Germinal center (tissue), 1 donor: ENCODE data around the gene UNC13C.

Source experiments
- DNase-seq: peaks from one replicate; pipeline ENCODE4 v3.0.0; 2012; ENCODE audit warnings: mixed read lengths, low spot score

UNC13C gene

DNA sequence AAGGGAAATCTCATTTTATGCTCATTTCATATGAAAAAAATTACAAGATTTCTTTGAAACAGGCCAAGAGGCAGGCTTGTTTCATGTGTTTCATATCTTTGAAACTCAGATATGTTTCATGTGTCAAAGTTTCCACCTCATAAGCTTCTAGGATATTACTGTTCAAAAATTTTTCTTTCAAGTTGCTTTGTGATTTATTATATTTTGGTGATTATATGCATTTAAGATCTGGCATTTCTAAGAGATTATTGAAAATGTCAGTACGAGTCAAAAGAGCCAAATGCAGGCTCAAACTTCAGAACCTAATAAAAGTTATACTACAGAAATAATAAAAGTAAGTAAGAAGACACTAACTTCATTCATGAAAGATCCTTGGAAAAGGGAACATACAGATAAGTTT is 590.1 kb downstream of the UNC13C start:
- DNase-seq: no peak

DNA sequence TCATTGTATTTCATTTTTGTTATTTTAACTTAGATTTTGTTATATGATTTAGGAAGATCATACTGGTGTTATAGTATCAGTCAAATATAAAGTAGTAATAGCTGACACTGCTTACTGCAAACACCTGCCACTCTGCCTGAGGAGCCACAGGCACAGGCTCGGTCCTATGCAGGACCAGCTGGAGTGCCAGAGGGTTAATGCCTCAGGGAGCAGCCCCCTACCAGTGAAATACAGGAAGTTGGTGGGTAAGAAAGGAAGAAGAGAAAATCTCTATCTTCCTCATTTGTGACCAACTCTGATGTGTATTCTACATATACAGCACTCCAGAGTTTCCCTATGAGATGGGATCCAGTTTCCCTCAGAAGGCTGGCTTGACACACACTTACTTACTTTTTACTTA is 593.3 kb downstream of the UNC13C start:
- no peak for DNase-seq

DNA sequence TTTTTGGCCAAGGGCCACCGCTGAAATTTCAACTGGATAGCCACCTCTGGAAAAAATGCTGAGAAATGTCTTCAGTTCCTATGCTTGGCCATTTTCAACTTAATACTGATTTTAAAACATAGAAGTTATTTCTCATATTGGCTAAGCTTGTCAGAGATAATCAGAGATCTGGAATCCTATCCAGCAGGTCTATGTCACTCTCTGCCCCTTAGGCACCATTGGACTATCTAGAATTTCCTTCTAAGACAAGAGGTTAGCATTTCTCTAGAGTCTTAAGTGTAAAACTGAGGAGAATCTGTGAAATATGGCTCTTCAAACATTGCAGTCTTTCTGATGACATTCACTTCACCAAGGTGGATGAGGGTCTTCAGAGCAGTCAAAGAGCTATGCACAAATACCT is 597.3 kb downstream of the UNC13C start:
- no peak for DNase-seq

DNA sequence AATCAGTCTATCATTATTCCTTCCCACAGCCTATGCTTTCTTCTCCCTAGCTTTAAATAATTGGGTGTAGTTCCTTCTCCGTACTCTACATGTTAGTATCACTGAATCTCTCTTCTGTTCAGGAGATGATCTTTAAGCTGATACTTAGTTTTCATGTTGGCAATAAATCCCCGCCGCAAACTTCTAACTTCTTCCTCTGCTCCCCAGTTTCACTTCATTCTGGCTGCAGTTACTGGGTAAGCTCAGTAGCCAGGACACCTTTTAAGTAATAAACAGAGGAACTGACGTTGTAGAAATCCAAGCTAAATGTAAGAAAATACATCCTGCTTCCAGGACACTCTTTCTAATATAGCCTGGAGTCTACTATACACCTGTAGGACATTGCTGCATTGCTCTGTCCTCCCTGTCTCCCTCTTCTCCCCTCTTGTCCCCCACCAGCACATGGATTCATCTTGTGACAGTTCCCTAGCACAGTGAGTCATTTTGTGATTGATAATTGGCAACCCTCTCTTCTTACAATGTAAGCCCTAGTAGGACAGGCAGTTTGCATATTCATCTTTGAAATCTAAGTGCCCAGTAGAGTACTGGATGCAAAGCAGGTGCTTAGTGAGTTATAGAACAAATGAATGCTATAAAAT is 598.2 kb downstream of the UNC13C start:
- no peak for DNase-seq

DNA sequence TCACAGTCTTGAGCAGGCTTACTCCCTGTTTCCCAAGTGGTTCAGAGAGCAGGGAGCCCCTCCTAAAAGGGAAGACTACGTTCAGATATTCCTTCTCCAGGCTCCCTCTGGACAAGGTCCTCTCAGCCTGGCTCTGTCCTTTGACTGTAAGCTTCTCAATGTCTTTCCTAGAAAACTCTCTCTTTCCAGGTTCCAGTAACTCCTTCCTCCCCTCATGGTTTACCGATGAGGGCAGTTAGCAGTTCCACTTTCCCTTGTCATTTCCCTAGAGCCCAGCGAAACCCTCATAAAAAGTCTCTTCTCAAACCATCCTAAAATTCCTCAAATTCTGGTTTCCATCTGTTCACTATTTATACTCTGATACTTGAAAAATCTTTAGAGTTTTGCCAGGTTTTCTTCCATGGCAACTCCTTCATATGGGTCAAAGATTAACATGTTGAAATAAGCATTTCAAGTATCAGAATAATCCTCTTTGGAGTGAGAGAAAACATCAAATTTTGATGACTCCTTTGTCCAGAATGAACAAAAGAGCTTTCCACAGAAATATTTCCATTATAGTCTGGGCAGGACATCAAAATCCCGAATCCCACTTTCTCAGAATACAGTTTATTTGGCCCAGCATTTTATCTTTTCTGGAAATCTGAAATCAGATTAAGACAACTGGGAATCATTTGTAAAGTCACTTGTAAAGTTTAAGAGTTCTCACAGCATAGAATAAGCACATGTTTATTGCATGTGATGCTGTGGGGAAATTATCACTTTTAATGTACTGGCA is 599.4 kb downstream of the UNC13C start:
- no peak for DNase-seq

DNA sequence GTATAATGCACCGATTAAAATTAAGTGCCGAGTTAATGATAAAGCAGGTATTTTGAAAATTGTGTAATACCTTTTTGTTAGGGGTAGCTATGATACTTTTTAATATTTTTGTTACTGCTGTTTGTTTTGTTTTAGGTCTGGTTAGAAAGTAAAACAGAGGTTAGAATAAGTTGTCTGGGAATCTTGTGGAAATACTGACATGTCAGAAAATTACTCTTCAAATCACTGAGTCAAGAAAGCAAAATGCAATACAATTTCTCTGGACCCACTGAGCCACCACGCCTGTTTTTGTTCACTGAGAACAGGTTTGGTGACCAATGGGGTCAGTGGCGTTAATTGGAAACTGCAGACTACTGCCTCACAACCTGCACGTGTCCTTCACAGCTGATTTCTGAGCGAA is 601.6 kb downstream of the UNC13C start:
- DNase-seq: no peak

DNA sequence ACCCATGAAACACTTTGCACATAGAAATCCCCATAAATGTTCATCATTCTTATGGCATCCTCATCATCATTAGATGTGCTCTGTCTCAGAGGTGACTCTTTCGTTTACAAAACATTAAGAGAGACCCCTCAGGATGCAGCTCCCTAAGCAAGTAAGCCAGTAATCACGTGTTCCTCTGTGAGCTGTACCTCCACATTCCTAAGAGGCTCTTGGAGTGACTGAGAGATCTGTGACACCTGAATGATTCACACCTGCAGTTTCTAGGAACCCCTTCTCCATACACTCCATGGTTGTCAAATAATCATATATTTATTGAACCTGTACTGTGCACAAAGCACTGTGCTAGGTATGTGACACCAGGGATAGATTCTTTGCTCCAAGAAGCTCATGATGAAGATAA is 602.4 kb downstream of the UNC13C start:
- DNase-seq: no peak

DNA sequence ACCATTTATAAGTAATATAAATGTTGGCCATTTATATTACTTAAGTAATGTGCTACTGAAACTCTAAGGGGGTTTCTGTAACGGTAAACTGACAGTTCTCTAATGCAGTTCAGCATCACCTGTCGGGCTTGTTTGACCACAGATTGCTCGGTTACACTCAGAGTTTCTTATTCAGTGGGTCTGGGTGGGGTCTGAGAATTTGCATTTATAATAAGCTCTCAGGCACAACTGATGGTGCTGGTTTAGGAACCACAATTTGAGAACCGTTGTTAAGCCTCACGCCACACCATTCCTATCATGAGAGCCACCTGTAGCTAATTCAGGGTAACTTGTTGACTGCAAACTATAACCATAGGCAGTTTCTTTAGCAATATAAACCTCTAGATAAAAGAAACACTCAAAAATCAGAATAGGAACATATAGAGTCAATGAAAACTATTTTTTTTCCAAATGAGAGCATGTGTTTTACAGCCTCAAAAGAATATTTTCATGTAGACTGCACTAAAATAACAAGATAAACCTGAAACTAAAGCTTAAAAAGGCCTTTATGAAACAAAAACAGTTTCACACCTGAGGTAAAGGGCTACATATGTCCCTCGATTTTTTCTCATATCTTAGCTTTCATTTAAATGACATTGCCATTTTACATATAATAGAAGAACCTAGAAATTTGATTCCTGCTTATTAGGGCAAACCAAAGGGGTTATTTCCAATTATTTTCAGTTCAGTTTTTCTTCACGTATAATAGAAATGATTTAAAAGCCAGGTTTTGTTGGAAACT is 604.8 kb downstream of the UNC13C start:
- no peak for DNase-seq

DNA sequence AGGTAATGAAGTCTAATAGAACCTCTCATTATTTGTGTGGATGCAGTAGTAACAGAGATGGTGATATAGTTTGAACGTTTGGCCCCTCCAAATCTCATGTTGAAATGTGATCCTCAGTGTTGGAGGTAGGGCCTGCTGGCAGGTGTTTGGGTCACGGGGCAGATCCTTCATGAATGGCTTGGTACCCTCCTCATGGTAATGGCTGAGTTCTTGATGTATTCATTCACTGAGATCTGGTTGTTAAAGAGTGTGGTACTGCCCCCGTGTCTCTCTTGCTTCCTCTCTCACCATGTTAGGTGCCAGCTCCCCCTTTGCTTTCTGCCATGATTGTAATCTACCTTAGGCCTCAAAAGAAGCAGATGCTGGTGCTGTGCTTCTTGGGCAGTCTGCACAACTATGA is 606.8 kb downstream of the UNC13C start:
- DNase-seq: no peak

DNA sequence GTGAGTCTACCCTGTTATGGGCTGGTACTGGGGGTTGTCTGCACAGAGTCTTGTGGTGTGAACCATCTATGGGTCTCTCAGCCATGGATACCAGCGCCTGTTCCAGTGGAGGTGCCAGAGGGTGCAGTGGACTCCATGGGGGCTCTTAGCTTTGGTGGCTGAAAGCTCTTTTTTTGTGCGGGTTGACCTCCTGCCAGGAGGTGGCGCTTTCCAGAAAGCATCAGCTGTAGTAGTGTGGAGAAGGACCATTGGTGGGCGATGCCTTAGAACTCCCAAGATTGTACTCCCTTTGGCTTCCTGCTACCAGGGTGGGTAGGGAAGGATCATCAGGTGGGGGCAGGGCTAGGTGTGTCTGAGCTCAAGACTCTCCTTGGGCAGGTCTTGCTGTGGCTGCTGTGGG is 615.9 kb downstream of the UNC13C start:
- DNase-seq: no peak

DNA sequence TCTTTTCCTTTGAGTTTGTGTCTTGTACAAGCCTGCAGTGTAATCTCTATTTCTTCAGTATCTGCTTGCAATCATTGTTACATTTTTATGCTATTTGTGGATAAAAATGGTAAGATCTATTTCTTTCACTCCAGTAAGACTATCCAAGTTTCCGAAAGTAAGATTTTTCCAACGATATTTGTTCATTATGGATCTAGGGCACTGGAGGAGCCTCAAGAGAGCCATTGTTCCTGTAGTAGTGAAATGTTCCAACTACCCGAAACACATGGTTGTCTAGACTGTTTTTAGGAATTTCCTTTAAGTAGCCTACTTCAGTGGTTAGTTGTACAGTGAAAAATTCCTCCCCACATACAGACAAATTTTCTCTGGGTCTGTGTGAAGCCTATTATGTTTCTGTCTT is 621.1 kb downstream of the UNC13C start:
- no peak for DNase-seq

DNA sequence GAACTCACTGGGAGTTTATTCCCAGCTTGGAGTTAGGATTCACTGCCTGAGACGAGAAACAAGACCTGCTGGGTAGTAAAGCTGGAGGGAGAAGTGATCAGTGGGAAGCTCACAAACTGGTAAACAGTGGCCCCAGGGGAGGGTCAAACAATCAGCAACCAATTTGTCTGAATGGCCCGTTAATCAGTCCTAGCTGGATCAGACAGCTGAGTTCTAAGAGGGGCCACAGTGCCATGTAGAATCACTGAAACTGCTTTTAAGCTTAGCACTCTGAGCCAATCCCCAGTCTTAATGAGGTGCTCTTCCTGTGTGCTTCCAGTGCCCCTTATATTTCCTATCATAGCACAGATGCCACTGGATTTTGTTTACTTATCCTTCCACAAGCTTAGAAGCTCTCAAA is 626.8 kb downstream of the UNC13C start:
- DNase-seq: no peak

DNA sequence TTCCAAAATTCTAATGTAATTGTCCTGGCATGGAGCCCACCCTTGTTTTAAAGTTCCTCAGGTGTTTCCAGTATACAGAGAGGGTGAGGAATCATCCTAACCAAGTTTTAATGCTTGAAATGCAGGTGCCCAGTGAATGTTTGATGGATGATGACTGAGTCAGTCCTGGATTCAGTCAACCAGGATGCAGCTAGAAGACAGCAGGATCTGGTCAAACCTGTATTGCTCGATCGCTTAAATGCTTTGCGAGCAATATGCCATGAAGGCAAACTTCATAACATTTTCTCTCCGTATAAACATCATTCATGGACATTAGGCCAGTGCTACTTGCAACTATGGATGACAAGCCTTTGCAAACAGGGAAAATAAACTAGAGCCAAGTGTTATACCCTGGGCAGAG is 627.3 kb downstream of the UNC13C start:
- DNase-seq: no peak

DNA sequence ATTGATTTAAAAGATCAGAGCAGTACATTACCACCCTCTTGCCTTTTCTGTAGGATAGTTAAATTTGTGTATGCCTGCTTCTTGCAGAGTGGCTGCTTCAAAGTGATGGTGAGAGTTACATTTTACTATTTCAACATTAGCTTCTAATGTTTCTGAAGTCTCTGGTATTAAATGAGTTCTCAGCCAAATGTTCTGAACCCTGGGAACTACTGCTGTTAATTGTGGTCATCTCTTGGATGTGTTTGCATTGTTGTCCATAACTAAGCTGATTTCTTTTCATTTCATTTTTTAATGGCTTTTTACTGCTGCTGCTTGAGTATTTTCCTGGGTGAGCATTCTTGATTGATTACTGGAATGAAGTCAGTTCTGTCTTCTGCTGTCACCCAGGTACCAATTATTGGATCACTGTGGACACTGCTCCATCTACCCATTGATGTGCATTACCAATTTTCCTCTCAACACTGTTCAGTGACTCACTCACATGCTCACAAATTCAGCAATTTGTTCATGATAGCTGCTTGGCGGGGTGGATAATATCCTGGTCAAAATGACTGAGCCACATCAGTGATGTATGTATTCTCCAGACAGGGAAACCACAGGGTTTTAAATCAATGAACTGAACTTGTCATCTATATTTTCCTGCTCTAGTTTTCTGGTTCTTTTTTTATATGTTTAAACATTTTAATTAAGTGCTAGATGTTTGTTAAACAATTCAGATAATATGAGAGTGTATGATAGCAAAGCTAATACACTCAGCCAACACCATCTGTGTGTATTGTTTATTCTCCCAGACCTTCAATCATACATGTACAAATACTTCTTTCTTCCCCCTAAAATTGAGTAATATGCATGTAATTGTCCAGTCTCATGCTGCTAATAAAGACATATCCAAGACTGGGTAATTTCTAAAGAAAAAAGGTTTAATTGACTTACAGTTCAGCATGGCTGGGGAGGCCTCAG is 630.9 kb downstream of the UNC13C start:
- DNase-seq: no peak

DNA sequence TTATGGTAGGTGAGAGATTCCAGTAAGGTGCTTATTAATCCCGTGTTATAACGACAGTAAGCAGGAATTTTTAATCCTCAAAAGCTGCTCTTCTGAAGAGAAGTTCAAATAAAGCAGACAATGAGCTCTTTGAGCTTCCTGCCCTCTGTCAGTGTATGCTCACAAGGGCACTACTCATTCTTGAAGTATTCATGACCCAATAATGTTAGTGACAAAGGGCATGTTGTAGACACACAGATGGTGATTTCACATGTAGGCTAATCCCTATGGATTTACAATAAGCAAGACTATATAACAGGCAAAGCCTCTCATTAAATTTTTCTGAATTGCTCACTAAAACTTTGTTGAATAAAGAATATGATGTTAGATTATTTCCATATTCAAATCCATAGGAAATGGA is 639.9 kb downstream of the UNC13C start:
- no peak for DNase-seq

DNA sequence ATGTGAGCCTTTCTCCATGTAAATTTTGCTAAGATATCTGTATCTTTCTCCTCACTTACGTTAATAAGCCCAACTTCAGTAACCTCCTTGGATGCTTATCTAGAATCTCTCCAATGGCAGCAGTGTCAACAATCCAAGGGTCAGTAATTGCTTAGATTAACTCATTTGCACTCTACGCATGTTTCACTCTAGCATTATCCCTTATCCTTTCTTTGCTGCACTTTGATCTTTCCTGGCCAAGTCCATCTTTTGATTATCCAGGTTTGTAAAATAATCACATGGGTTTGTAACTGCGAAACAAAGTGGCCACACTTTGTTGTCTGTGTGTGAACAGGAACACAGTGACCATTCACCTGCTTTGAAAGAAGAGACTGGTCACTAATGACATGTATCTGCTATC is 640.9 kb downstream of the UNC13C start:
- no peak for DNase-seq

DNA sequence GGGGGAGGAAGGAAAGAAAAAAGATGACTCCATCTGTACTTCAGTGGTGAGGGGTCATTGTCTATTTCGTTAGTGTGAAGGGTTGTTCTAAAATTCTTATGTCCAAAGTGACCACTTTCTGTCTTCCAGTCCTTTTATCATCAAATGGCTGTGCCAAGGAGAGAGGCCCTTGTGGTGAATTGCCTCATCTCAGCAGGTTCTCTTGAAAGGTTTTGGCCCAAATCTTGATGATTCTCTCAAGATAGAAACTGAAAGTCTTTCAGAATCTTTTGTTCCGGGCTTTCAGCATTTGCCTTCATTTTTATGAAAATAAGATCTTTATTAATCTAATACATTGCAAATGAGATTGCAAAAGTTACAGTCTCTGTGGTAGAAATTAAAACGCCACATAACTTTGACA is 642.7 kb downstream of the UNC13C start:
- DNase-seq: no peak

DNA sequence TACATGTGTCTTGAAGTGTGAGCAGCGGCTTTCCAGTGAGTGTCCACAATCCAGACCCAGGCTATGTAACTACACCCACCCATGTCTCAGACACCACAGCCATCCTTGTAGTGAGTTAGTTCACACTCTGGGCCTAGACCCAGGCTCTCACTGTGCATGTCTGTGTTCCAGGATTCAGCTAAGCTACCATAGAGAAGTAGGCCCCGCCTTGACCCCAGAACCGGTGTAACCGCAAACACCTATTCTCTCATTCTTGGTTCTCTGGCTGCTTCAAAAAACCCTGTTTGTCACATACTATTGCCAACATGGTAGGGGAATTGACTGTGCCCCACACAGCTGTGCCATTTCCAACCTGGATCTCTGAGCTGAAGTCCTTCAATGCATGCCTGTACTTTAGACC is 657.9 kb downstream of the UNC13C start:
- DNase-seq: no peak

DNA sequence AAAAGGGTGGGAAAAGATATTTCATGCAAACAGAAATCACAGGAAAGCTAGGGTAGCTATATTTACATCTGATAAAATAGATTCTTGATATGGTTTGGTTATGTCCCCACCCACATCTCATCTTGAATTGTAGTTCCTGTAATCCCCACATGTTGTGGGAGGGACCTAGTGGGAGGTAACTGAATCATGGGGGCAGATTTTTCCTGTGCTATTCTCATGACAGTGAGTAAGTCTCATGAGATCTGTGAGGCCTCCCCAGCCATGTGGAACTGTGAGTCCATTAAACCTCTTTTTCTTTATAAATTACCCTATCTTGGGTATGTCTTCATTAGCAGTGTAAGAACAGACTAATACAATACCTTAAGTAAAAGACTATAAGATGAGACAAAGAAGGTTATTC is 660.4 kb downstream of the UNC13C start:
- no peak for DNase-seq

DNA sequence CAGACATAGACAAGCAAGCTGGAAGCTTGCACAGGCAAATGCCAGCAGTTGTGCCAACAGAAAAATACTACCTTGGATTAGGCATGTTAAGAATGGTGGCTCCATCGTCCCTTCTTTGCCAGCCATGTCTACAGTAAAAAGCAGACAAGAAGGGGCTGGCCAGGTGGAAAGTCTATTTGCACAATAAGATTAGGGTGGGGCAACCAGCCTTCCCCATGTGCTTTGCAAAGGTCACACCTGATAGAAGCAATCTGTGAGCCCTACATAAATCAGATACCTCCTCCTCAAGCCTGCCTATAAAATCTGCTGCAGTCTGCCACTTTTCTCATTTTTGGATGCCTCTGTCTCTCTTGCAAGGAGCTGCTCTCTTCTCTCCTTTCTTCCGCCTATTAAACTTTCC is 662.6 kb downstream of the UNC13C start:
- no peak for DNase-seq

DNA sequence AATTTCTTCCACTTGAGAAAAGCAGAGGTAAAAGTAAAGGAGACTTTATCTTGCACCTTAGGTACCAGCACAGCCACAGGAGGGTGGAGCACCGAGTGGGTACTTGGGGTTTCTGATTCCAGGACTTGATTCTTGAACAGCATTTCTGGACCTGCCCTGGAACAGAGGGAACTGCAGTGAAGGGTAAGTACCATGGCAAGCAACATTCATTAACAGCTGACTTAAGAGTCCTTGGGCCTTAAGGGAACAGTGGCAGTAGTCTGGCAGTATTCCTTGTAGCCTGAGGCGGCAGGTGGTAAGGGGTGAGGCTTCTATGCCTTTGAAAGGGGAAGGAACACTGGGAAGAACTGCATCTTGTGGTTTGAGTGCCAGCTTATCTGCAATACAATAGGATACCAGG is 666.6 kb downstream of the UNC13C start:
- DNase-seq: no peak

DNA sequence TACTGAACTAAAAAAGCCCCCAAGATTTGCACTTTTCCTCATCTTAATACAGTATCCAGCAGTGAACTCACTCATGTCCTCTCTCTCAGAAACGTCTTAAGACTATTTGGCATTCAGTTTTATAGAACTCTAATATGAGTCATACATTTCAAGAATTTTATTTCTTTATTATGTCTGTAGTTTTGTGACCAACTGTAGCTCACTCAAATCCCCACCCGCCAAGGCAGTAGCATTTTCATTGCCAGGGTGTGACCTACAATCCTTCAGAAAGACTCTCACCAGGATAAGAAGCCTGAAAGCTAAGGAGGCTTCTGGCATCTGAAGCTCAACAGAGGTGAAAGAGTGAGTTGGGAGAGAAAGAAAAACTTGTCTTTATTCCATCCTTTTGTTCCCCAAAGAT is 681.4 kb downstream of the UNC13C start:
- DNase-seq: no peak
